Neural cell (in vitro differentiated cells): ENCODE results near the gene DIAPH1. TPM values are rescaled to one million over a fixed set of nuclear protein-coding genes. Genes with fewer than 3 reads are reported as not detected.

ENCODE experiments used
- H2AFZ ChIP-seq: fragments of 200-600, 300-800 bp; sonication (generic), shearing (Covaris generic); 2 replicates; pipeline ENCODE4 v1.6.0; 2014; ENCODE audit warnings: low read depth, mild to moderate bottlenecking, antibody characterized with exemption, low read length, moderate library complexity
- H3F3A ChIP-seq: fragments of 200-600 bp; shearing (Covaris generic); 2 replicates; pipeline ENCODE4 v1.6.1; 2016; ENCODE audit warnings: mild to moderate bottlenecking, moderate library complexity, mixed read lengths, antibody characterized with exemption, low read length; ENCODE audit not compliant: insufficient read depth, poor library complexity, severe bottlenecking
- H3K27ac ChIP-seq: fragments of 200-600, 300-800 bp; sonication (generic), shearing (Covaris generic); 2 replicates; pipeline ENCODE4 v1.5.1; 2014; ENCODE audit warnings: mild to moderate bottlenecking, low read length, moderate library complexity
- H3K27me3 ChIP-seq: fragments of 300-800, 200-600 bp; sonication (generic), shearing (Covaris generic); 2 replicates; pipeline ENCODE4 v1.6.0; 2014; ENCODE audit warnings: mild to moderate bottlenecking, low read depth, low read length, moderate library complexity; ENCODE audit not compliant: insufficient read depth
- H3K36me3 ChIP-seq: fragments of 300-800, 200-600 bp; sonication (generic), shearing (Covaris generic); 2 replicates; pipeline ENCODE4 v1.5.1; 2014; ENCODE audit warnings: mild to moderate bottlenecking, antibody characterized with exemption, low read length, moderate library complexity; ENCODE audit not compliant: insufficient read depth
- H3K4me2 ChIP-seq: fragments of 300-800, 200-600 bp; sonication (generic), shearing (Covaris generic); 2 replicates; pipeline ENCODE4 v1.6.0; 2014; ENCODE audit warnings: mild to moderate bottlenecking, low read length
- H3K4me3 ChIP-seq: fragments of 300-800, 200-600 bp; sonication (generic), shearing (Covaris generic); 2 replicates; pipeline ENCODE4 v1.5.1; 2014; ENCODE audit warnings: mild to moderate bottlenecking, low read length, moderate library complexity
- H3K79me2 ChIP-seq: fragments of 200-600 bp; shearing (Covaris generic); replicated peaks from 2 replicates; pipeline ENCODE4 v1.6.0; 2014; ENCODE audit warnings: mild to moderate bottlenecking, low read length, moderate library complexity; ENCODE audit not compliant: insufficient read depth
- H3K9ac ChIP-seq: fragments of 300-800, 200-600 bp; sonication (generic), shearing (Covaris generic); 2 replicates; pipeline ENCODE4 v1.6.1; 2016; ENCODE audit warnings: mild to moderate bottlenecking, low read length, mixed read lengths
- H3K9me2 ChIP-seq: fragments of 200-600 bp; shearing (Covaris generic); 2 replicates; pipeline ENCODE4 v1.6.1; 2016; ENCODE audit warnings: mild to moderate bottlenecking, low read length, mixed read lengths; ENCODE audit not compliant: insufficient read depth
- H3K9me3 ChIP-seq: fragments of 200-600, 300-800 bp; sonication (generic), shearing (Covaris generic); 2 replicates; pipeline ENCODE4 v1.6.1; 2016; ENCODE audit warnings: mild to moderate bottlenecking, mixed run types, low read length, moderate library complexity, mixed read lengths
- H4K20me1 ChIP-seq: fragments of 200-600 bp; shearing (Covaris generic); 2 replicates; pipeline ENCODE4 v1.6.1; 2016; ENCODE audit warnings: mild to moderate bottlenecking, mixed run types; ENCODE audit not compliant: insufficient read depth
- EP300 ChIP-seq: fragments of 450-650 bp; conservative IDR thresholded peaks from 2 replicates; pipeline ENCODE4 v1.6.1; 2014; ENCODE audit warnings: antibody characterized with exemption, mild to moderate bottlenecking, moderate library complexity; ENCODE audit not compliant: poor library complexity, severe bottlenecking
- EZH2 ChIP-seq: fragments of 200-600, 300-800 bp; shearing (Covaris generic), sonication (generic); IDR thresholded peaks from 2 replicates; pipeline ENCODE4 v1.6.1; 2014; ENCODE audit warnings: antibody characterized with exemption, low read length, borderline replicate concordance, mild to moderate bottlenecking; ENCODE audit not compliant: insufficient read depth, poor library complexity, severe bottlenecking
- MXI1 ChIP-seq: fragments of 450-650 bp; conservative IDR thresholded peaks from 2 replicates; pipeline ENCODE4 v1.6.1; 2014; ENCODE audit warnings: antibody characterized with exemption, mild to moderate bottlenecking; ENCODE audit not compliant: poor library complexity, severe bottlenecking
- POLR2AphosphoS5 ChIP-seq: IDR thresholded peaks from 2 replicates; pipeline ENCODE4 v1.6.1; 2012
- RAD21 ChIP-seq: fragments of 450-650 bp; conservative IDR thresholded peaks from 2 replicates; pipeline ENCODE4 v1.6.1; 2014; ENCODE audit warnings: antibody characterized with exemption, mild to moderate bottlenecking, moderate library complexity
- SMC3 ChIP-seq: fragments of 450-650 bp; conservative IDR thresholded peaks from 2 replicates; pipeline ENCODE4 v1.6.1; 2014; ENCODE audit warnings: antibody characterized with exemption, mild to moderate bottlenecking, moderate library complexity; ENCODE audit not compliant: poor library complexity
- TAF1 ChIP-seq: IDR thresholded peaks from 2 replicates; pipeline ENCODE4 v1.6.1; 2012; ENCODE audit warnings: low read depth
- polyA plus RNA-seq: library from polyadenylated mRNA; depleted of rRNA; stranded (reverse); fragments of >200 nt; gene quantifications from 2 replicates; pipeline ENCODE4 v1.2.3, GENCODE V29; 2014
- TF ChIP-seq, protein P1 (sequence below): fragments of 450-650 bp; IDR thresholded peaks from 2 replicates; pipeline ENCODE4 v1.5.1; 2014; ENCODE audit warnings: antibody characterized with exemption, mild to moderate bottlenecking, moderate library complexity; ENCODE audit not compliant: poor library complexity, severe bottlenecking
- TF ChIP-seq, protein P2 (sequence below): IDR thresholded peaks from 2 replicates; pipeline ENCODE4 v1.6.1; 2012; ENCODE audit warnings: borderline replicate concordance

DIAPH1 gene
- polyA plus RNA-seq, 1 donor from 2014 or later, result 21.9 TPM

DNA sequence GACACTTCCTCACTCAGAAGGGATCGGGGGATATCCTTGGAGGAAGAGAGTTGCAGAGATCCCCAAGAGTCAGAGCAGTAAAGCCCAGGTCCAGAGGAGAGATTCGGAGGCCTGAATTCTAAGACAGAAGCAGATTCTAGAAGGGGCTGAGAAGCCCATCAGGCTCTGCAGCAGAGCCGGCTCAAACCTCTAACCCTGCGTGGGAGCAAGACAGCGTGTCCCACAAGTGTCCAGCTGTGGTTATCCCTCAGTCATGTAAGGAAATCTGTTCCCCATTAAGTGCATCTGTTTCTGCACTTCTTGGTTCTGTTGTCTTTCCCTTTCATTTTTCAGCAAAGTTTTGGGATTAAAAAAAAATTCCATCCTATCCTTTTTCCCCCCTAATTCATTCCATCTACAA lies 4.8 kb upstream of the DIAPH1 start:
- Histone ChIP-seq H3K9me3 (no peaks in the 10 kb centered on the region), H3K9me2 (no peaks in the 10 kb centered on the region), H3K9ac (no peak overlapping the region), H3K79me2 (no peaks in the 10 kb centered on the region), H3K4me2 (no peak overlapping the region), H3F3A (no peaks in the 10 kb centered on the region), H3K36me3 (no peaks in the 10 kb centered on the region), H3K4me3 (no peak overlapping the region), H2AFZ (no peak overlapping the region), H3K27ac (no peak overlapping the region), H3K27me3 (no peaks in the 10 kb centered on the region), H4K20me1 (no peaks in the 10 kb centered on the region)
- no peak for TF ChIP-seq EZH2
- no peak for TF ChIP-seq EP300
- TF ChIP-seq, protein P1, sequence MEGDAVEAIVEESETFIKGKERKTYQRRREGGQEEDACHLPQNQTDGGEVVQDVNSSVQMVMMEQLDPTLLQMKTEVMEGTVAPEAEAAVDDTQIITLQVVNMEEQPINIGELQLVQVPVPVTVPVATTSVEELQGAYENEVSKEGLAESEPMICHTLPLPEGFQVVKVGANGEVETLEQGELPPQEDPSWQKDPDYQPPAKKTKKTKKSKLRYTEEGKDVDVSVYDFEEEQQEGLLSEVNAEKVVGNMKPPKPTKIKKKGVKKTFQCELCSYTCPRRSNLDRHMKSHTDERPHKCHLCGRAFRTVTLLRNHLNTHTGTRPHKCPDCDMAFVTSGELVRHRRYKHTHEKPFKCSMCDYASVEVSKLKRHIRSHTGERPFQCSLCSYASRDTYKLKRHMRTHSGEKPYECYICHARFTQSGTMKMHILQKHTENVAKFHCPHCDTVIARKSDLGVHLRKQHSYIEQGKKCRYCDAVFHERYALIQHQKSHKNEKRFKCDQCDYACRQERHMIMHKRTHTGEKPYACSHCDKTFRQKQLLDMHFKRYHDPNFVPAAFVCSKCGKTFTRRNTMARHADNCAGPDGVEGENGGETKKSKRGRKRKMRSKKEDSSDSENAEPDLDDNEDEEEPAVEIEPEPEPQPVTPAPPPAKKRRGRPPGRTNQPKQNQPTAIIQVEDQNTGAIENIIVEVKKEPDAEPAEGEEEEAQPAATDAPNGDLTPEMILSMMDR, result no peak
- no peak for TF ChIP-seq RAD21
- no peak for TF ChIP-seq SMC3
- TF ChIP-seq, protein P2, sequence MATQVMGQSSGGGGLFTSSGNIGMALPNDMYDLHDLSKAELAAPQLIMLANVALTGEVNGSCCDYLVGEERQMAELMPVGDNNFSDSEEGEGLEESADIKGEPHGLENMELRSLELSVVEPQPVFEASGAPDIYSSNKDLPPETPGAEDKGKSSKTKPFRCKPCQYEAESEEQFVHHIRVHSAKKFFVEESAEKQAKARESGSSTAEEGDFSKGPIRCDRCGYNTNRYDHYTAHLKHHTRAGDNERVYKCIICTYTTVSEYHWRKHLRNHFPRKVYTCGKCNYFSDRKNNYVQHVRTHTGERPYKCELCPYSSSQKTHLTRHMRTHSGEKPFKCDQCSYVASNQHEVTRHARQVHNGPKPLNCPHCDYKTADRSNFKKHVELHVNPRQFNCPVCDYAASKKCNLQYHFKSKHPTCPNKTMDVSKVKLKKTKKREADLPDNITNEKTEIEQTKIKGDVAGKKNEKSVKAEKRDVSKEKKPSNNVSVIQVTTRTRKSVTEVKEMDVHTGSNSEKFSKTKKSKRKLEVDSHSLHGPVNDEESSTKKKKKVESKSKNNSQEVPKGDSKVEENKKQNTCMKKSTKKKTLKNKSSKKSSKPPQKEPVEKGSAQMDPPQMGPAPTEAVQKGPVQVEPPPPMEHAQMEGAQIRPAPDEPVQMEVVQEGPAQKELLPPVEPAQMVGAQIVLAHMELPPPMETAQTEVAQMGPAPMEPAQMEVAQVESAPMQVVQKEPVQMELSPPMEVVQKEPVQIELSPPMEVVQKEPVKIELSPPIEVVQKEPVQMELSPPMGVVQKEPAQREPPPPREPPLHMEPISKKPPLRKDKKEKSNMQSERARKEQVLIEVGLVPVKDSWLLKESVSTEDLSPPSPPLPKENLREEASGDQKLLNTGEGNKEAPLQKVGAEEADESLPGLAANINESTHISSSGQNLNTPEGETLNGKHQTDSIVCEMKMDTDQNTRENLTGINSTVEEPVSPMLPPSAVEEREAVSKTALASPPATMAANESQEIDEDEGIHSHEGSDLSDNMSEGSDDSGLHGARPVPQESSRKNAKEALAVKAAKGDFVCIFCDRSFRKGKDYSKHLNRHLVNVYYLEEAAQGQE, result no peak
- TF ChIP-seq TAF1, result no peak
- TF ChIP-seq POLR2AphosphoS5, result no peak
- TF ChIP-seq MXI1, result no peak

DNA sequence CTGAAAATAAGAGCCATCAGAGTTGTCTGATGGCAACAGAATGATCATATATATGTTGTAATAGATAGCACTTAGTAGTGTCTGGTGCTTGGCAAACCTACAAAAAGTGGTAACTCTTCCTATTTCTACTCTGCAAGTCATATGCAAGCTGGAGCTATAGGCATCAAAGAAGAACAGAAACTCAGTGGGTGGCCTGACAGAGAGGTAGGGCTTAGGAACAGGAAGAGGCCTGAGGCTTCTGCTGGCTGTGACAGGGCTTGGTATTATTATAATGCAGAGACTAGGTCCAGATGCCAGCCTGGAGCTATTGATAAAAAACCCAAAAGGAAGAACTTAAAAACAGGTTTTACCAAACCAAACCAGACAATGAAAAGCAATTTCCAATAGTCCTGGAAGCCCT lies 4.4 kb upstream of the DIAPH1 start:
- Histone ChIP-seq H3K79me2 (no peaks in the 10 kb centered on the region), H2AFZ (no peak overlapping the region), H4K20me1 (no peaks in the 10 kb centered on the region), H3K9me3 (no peaks in the 10 kb centered on the region), H3K4me2 (no peak overlapping the region), H3K9ac (no peak overlapping the region), H3K27me3 (no peaks in the 10 kb centered on the region), H3F3A (no peaks in the 10 kb centered on the region), H3K27ac (no peak overlapping the region), H3K9me2 (no peaks in the 10 kb centered on the region), H3K36me3 (no peaks in the 10 kb centered on the region), H3K4me3 (no peak overlapping the region)
- TF ChIP-seq EP300 (no peak), EZH2 (no peak), POLR2AphosphoS5 (no peak), SMC3 (no peak)
- TF ChIP-seq, protein P1, result no peak
- TF ChIP-seq, protein P2, result no peak
